HG03521 (cell line): ENCODE results near the gene AQP5.

Experiments used
- ATAC-seq: cut with Tn5 transposase; IDR thresholded peaks from one replicate; pipeline ENCODE4 v1.9.1; 2021; ENCODE audit warnings: mild to moderate bottlenecking, moderate library complexity; ENCODE audit not compliant: unreplicated experiment

The AQP5 gene

DNA sequence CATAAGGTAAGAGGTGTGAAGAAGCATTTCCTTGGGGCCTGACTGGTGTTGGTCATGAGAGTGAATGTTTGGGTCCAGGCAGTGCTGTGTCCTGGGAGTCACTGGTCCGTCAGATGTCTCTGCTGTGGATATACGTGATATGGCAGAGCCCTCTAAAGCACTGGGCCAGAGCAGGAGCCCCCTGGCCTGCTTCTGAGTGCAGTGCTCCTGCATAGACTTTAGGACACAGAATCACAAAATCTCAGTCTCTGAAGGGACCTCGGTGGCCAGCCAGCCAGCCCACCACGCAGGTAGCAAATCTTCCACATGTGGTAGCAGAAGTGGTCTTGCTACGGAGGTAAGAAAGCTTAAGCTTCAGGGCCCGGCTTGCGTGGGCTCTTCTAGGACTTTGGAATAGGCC lies 29.6 kb upstream of the AQP5 start:
- ATAC-seq: no peak

DNA sequence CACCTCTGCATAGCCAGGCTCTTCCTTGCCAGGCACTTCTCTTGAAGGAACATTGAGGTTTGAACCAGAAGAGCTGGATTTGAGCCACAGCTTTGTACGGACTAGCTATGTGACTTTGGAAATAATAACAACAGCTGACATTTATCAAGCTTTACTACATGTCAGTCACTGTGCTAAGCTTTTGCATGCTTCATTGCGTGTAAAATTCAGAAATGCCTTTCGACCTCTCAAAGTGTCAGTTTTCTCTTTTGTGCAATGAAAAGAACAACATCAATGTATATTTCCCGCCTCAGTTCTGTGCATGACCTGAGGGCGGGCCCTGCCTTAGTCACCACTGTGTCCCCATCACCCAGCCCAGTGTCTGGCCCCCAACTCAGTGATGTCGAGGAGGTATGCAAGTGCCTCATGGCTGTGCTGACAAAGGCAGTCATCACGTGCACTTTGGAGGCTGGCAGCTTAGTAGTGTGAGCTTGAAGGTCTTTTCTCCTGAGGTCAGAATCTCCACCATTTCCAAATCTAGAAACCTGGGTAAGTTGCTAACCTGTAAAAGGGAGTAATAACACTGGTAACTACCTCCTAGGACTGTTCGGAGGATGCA lies 29.0 kb upstream of the AQP5 start:
- ATAC-seq: no peak

GRCh38 chr12:49933796-49934195 lies 27.9 kb upstream of the AQP5 start:
- no peak for ATAC-seq

- ATAC-seq: no peak
Observed at GRCh38 chr12:49934505-49934904, 27.2 kb upstream of the AQP5 start.

DNA sequence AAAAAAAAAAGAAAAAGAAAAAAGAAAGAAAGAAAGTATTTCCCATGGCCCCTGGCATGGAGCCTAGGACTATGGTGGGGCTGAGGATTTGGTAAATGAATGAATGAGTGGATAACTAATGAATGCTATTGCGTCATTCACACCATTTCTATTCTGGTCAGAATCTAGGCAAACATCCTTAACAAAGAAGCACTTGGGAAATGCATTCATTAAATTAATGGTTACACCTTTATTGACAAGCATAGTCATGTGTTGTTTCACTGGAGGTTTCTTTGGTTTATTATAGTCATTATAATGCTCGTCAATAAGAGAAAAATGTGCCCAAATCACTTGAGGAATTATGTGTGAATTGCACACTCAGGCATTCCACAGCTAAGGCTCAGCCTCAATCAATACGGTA lies 24.7 kb upstream of the AQP5 start:
- ATAC-seq: no peak

DNA sequence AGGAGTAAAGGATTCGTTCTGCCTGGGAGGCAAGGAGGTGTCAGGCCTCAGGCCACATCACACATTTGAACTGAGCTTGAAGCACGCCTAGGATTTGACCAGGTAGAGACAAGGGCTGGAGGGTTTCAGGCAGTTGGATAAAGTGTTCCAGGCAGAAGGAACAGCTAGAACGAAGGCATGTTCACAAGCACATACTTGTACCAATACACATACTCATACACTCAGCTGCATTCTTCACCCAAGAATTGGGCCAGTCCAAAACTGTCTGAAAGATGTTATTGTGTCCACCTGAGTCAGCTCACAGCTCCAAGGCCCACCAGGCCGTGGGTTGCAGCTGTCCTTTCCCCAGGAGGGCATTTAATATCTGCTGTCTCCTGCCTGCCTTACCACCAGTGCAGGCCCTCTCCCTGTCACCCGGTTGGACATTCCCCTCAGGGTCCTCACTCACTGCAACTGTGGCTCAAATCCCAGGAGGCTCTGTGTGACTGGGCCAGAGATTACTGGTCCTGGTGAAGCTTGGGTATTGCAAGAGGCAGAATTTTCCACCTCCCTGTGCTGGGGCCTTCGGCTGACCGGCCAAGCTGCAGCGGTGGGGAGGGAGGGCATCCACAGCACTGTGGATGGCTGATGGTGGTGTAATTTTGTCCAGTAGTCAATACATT lies 23.9 kb upstream of the AQP5 start:
- no peak for ATAC-seq

DNA sequence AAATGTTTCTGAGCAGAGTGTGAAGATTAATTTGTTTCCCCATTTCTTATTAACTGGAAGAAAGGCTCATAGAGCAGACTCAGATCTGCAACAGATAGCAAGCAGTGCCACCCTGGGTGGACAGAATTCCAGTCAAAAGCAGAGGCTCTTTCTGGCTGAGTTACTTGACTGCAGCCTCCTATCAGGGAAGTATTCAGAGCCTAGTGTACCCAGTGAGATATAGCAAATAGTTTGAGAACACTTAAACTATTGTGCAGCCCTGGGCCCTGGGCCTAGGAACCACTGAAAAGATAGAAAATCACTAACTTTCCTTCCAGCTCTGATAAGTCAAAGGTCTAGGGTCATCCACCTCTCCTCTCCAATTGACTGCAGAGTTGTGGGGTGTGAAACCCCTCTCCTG lies 22.4 kb upstream of the AQP5 start:
- no peak for ATAC-seq

DNA sequence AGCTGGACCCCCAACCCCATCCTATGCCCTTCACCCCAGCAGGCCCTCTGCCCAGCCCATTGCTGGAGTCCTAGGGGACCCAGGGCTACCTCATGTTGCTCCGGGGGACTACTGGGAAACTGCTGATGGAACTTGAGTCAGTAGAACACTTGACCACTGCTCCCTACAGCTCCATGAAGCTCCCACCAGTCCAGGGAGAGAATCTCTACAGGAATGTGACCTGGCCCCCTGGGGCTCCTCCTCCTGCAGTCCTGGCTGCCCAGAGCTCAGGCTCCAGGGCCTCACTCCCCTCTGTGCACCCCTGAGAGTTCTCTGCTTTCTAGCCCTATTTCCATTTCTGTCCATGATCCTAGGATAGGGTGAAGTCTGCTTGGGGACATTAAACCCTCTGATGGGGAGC lies 22.0 kb upstream of the AQP5 start:
- no peak for ATAC-seq

- ATAC-seq: no peak
Observed at GRCh38 chr12:49941556-49942511, 19.8 kb upstream of the AQP5 start.

DNA sequence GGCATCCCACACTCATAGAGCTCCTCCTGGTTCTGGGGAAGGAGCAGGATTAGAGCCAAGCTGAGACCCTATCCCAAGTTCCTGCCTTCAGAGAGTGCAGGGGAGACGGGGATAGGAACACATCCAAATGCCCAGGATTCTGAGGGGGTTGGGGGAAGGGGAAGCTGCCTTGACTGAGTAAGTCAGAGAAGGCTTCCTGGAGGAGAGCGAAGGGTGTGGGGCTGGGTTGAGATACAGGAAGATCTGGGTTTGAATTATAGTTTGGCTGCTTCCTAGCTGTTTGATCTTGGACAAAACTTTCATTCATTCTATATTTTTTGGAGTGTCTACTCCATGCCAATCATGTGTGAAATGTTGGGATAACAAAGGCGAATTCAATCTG lies 19.2 kb upstream of the AQP5 start:
- no peak for ATAC-seq

- no peak for ATAC-seq
Observed at GRCh38 chr12:49942921-49943624, 18.6 kb upstream of the AQP5 start.

- ATAC-seq: no peak
Observed at GRCh38 chr12:49943625-49943960, 18.1 kb upstream of the AQP5 start.

- ATAC-seq: no peak
Observed at GRCh38 chr12:49944046-49944445, 17.6 kb upstream of the AQP5 start.

GRCh38 chr12:49944718-49945117 lies 17.0 kb upstream of the AQP5 start:
- ATAC-seq: no peak

DNA sequence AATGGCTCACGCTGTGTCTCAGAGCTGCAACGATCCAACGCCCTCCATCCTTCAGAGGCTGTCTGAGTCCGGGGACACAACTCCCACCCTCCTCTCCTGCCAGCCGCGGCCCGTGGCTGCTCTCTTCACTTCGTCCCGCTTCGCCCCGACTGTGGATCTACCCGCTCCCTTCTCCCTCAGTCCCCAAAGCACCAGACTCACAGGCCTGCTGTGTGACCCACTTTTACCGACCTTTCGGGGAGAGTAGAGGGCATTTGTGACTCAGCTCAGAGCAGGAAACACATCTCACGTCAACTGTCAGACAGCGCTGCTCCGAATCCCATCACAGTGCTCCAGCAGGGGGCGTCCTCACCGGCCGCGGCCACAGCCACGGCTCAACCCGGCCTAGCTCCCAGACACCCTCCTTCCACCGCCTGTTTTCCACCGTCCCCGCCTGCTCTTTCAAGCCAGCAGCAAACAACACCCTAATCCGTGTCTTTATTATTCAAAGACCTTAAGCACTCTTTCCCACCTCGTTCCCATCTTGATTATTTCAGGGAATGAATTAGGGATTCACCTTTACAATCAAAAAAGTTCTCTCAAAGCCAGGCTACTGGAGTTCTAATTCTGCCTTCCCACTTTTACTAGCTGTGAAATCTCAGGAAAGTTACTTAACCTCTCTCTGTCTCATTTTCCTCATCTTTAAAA lies 16.1 kb upstream of the AQP5 start:
- peak; percentile 70 for ATAC-seq

- ATAC-seq: no peak
Observed at GRCh38 chr12:49946086-49946485, 15.6 kb upstream of the AQP5 start.

- ATAC-seq: no peak
Observed at GRCh38 chr12:49946497-49946896, 15.2 kb upstream of the AQP5 start.

DNA sequence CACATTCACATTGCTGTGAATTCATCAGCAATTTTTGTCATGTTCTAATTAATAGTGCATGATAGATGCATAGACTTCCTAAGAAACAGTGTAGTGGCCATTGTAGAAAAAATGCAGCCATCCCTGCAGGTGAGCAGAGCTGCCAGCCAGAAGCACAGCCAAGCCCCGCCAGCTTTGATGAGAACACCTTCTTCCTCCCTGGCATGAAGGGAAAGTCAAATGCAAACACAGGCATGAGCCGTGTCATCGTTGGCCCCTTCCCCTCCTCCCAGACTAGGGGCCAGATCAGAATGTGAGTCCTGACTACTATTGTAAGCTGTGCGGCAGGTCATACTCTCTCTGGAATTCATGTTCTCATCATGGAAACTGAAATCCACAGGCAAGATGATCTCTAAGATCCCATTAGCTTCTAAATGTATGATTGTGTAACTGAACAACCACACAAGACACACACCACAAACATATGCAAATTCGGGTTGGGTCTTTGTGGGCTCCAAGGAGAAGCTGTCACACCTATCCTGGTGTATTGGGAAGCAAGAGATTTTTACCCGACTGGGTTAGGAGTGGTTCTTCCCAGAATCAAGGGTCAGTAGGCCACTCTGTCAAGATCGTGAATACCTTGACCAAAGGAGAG lies 14.0 kb upstream of the AQP5 start:
- ATAC-seq: no peak

DNA sequence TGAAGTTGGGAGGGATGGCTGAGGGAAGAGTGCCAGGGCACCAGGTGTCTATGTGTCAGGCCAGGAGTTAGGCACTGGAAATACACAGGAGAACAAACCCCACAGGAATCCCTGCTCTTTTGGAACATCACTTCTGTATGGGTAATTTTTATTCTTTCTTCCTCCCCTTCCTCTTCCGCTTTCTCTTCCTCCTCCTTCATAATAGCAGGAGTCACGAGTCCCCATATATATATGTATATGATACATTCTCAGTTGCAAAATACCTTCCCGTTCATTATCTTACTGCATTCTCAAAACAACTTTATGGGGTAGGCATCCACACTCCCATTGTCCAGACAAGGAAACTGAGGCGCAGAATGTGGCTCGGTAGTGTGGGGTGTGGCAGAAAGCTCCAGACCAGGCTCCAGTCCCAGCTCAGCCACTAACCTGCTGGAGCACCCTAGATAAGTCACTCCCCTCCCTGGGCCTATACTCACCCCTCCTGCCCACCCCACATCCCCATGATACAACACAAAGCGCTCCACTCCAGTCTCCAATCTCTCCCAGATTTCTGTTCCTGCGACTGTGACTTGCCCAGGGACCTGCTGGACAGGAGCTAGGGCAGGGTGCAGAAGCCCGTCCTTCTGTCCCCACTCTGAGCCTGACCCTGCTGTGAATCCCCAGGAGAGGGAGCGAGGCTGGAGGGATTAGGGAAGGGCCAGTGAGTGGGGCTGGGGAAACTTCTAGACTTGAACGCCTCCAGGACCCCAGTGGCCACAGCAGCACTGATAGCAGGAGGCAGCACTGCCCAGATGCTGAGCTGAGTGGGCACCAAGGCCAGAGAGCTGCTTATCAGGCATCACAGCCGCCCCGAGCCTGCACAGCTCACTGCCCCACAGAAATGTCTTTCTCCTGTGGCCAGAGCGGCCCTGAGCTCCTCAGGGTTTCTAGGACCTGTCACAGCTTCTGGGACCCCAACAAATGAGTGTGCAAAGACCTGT lies 12.5 kb upstream of the AQP5 start:
- no peak for ATAC-seq
